Stimulated activated naive B cell treated with anti-CD40 and anti-IgM and Interleukin-4, amounts not matched to agents 10 μg/mL and 1 μg/mL and 100 μg/mL, for 72 hours (primary cell): Measurements from ENCODE around the gene SLC2A14.
"Not testable (repeated sequence)": the region's sequence is repeated elsewhere in the genome, so short reads cannot be mapped to it uniquely, and the experiment has no call there.

Experiments used
- ATAC-seq, 2 donors: fragments of 150-1000 bp; cut with Tn5 transposase; replicated peaks; 2 replicates each; pipeline ENCODE4 v1.10.0; 2021; ENCODE audit warnings: moderate library complexity in 1 of 2
- DNase-seq: peaks from one replicate; pipeline ENCODE4 v3.0.0; 2021
- H3K27ac Mint-ChIP-seq: one replicate; pipeline ENCODE4 v1.8.0; 2022; ENCODE audit warnings: mild to moderate bottlenecking, mixed read lengths
- H3K27me3 Mint-ChIP-seq, 2 donors: one replicate each; pipeline ENCODE4 v1.8.0; 2022; ENCODE audit warnings: mixed read lengths in 2 of 2
- H3K36me3 Mint-ChIP-seq, 2 donors: one replicate each; pipeline ENCODE4 v1.8.0; 2022; ENCODE audit warnings: mixed read lengths in 2 of 2, mild to moderate bottlenecking in 1 of 2
- H3K4me1 Mint-ChIP-seq, 2 donors: one replicate each; pipeline ENCODE4 v1.8.0; 2022; ENCODE audit warnings: mixed read lengths in 2 of 2, mild to moderate bottlenecking in 1 of 2
- H3K4me3 Mint-ChIP-seq, 2 donors: one replicate each; pipeline ENCODE4 v1.8.0; 2022; ENCODE audit warnings: mild to moderate bottlenecking in 2 of 2, mixed read lengths in 2 of 2, moderate library complexity in 1 of 2
- H3K9me3 Mint-ChIP-seq, 2 donors: one replicate each; pipeline ENCODE4 v1.8.0; 2022; ENCODE audit warnings: mixed read lengths in 2 of 2, mild to moderate bottlenecking in 1 of 2

Gene SLC2A14

GRCh38 chr12:7834701-7835100, 38.0 kb downstream of the SLC2A14 start:
- no peak overlapping the region for H3K27ac Mint-ChIP-seq
- no peak overlapping the region for H3K4me3 Mint-ChIP-seq
- peaks cover 0 to 1% of the 10 kb centered on the region in 2 donors for H3K4me1 Mint-ChIP-seq
- H3K27me3 Mint-ChIP-seq, result peaks cover 0 to 3% of the 10 kb centered on the region in 2 donors
- DNase-seq (no peak), ATAC-seq (no peak)
- no peaks in the 10 kb centered on the region for H3K36me3 Mint-ChIP-seq
- H3K9me3 Mint-ChIP-seq, result no peaks in the 10 kb centered on the region

- peak overlapping the region; percentile 42 for H3K27ac Mint-ChIP-seq
- ATAC-seq, result no peak
Observed at GRCh38 chr12:7833831-7834230, 38.9 kb downstream of the SLC2A14 start.

GRCh38 chr12:7833201-7833600, 39.5 kb downstream of the SLC2A14 start:
- not testable (repeated sequence) for ATAC-seq, H3K27ac Mint-ChIP-seq, H3K27me3 Mint-ChIP-seq, H3K4me3 Mint-ChIP-seq, H3K4me1 Mint-ChIP-seq, H3K36me3 Mint-ChIP-seq, H3K9me3 Mint-ChIP-seq, DNase-seq

More at GRCh38 chr12:7833831-7834230, 38.9 kb downstream of the SLC2A14 start:
- Mint-ChIP-seq H3K4me3 (no peak overlapping the region), H3K4me1 (peaks cover 0 to 1% of the 10 kb centered on the region in 2 donors), H3K36me3 (no peaks in the 10 kb centered on the region), H3K27me3 (peaks cover 0 to 3% of the 10 kb centered on the region in 2 donors), H3K9me3 (no peaks in the 10 kb centered on the region)
- no peak for DNase-seq

- DNase-seq (no peak), ATAC-seq (peak; percentile 79 to 95)
- no peaks in the 10 kb centered on the region for H3K9me3 Mint-ChIP-seq
- H3K27ac Mint-ChIP-seq, result no peak overlapping the region
- no peak overlapping the region for H3K4me3 Mint-ChIP-seq
- H3K36me3 Mint-ChIP-seq, result no peaks in the 10 kb centered on the region
- peaks cover 0 to 3% of the 10 kb centered on the region in 2 donors for H3K27me3 Mint-ChIP-seq
- H3K4me1 Mint-ChIP-seq, result peaks cover 0 to 1% of the 10 kb centered on the region in 2 donors
Observed at GRCh38 chr12:7832059-7832696, 40.5 kb downstream of the SLC2A14 start.

GRCh38 chr12:7829737-7830136, 43.0 kb downstream of the SLC2A14 start:
- not testable (repeated sequence) for H3K9me3 Mint-ChIP-seq

GRCh38 chr12:7825754-7826153, 47.0 kb downstream of the SLC2A14 start:
- not testable (repeated sequence) for DNase-seq, H3K9me3 Mint-ChIP-seq, ATAC-seq, H3K27me3 Mint-ChIP-seq, H3K4me1 Mint-ChIP-seq, H3K36me3 Mint-ChIP-seq, H3K27ac Mint-ChIP-seq, H3K4me3 Mint-ChIP-seq

More at GRCh38 chr12:7829737-7830136, 43.0 kb downstream of the SLC2A14 start:
- DNase-seq, H3K4me1 Mint-ChIP-seq, H3K4me3 Mint-ChIP-seq, H3K36me3 Mint-ChIP-seq, H3K27me3 Mint-ChIP-seq, H3K27ac Mint-ChIP-seq, ATAC-seq: not testable (repeated sequence)

- DNase-seq (peak; percentile 33), ATAC-seq (peak; percentile 66 to 69)
- Mint-ChIP-seq H3K27ac (no peak overlapping the region), H3K9me3 (no peaks in the 10 kb centered on the region), H3K27me3 (peaks cover 0 to 4% of the 10 kb centered on the region in 2 donors), H3K36me3 (no peaks in the 10 kb centered on the region), H3K4me3 (no peak overlapping the region), H3K4me1 (no peaks in the 10 kb centered on the region)
Observed at GRCh38 chr12:7806863-7807487, 65.7 kb downstream of the SLC2A14 start.

- not testable (repeated sequence) for H3K36me3 Mint-ChIP-seq, DNase-seq, H3K27me3 Mint-ChIP-seq, H3K4me1 Mint-ChIP-seq, ATAC-seq, H3K4me3 Mint-ChIP-seq, H3K27ac Mint-ChIP-seq, H3K9me3 Mint-ChIP-seq
Observed at GRCh38 chr12:7806319-7806718, 66.4 kb downstream of the SLC2A14 start.

GRCh38 chr12:7801460-7801859, 71.3 kb downstream of the SLC2A14 start:
- Mint-ChIP-seq H3K9me3 (no peaks in the 10 kb centered on the region), H3K4me3 (no peak overlapping the region), H3K4me1 (no peaks in the 10 kb centered on the region), H3K36me3 (no peaks in the 10 kb centered on the region), H3K27me3 (no peaks in the 10 kb centered on the region), H3K27ac (no peak overlapping the region)
- ATAC-seq, result no peak
- DNase-seq, result no peak

- H3K36me3 Mint-ChIP-seq, H3K27me3 Mint-ChIP-seq, DNase-seq, H3K9me3 Mint-ChIP-seq, H3K27ac Mint-ChIP-seq, ATAC-seq, H3K4me3 Mint-ChIP-seq, H3K4me1 Mint-ChIP-seq: not testable (repeated sequence)
Observed at GRCh38 chr12:7798750-7799308, 73.9 kb downstream of the SLC2A14 start.

GRCh38 chr12:7797698-7798398, 74.9 kb downstream of the SLC2A14 start:
- ATAC-seq, result no peak
- Mint-ChIP-seq H3K9me3 (no peaks in the 10 kb centered on the region), H3K4me1 (no peaks in the 10 kb centered on the region), H3K27ac (no peak overlapping the region), H3K36me3 (no peaks in the 10 kb centered on the region), H3K27me3 (no peaks in the 10 kb centered on the region), H3K4me3 (no peak overlapping the region)
- DNase-seq, result no peak

- not testable (repeated sequence) for H3K36me3 Mint-ChIP-seq, H3K27ac Mint-ChIP-seq, DNase-seq, ATAC-seq, H3K27me3 Mint-ChIP-seq, H3K4me3 Mint-ChIP-seq, H3K9me3 Mint-ChIP-seq, H3K4me1 Mint-ChIP-seq
Observed at GRCh38 chr12:7797269-7797668, 75.4 kb downstream of the SLC2A14 start.

GRCh38 chr12:7793211-7793610, 79.5 kb downstream of the SLC2A14 start:
- H3K9me3 Mint-ChIP-seq, result no peaks in the 10 kb centered on the region
- no peaks in the 10 kb centered on the region for H3K4me1 Mint-ChIP-seq
- H3K36me3 Mint-ChIP-seq, result no peaks in the 10 kb centered on the region
- ATAC-seq (no peak), DNase-seq (no peak)
- H3K4me3 Mint-ChIP-seq, result no peak overlapping the region
- no peak overlapping the region for H3K27ac Mint-ChIP-seq
- H3K27me3 Mint-ChIP-seq, result peaks cover 7% of the 10 kb centered on the region in 2 donors

- not testable (repeated sequence) for H3K36me3 Mint-ChIP-seq, H3K4me3 Mint-ChIP-seq, H3K4me1 Mint-ChIP-seq, ATAC-seq, DNase-seq, H3K9me3 Mint-ChIP-seq, H3K27ac Mint-ChIP-seq
- peaks cover 7 to 23% of the 10 kb centered on the region in 2 donors for H3K27me3 Mint-ChIP-seq
Observed at GRCh38 chr12:7788884-7789528, 83.7 kb downstream of the SLC2A14 start, which contains the start of gene NANOG. Gene NANOG (plus strand): TSS chr12:7789402. CDS start chr12:7789615, 213 bp downstream.
